ENCODE data around the gene ARHGAP1. TPM values are rescaled to one million over a fixed set of nuclear protein-coding genes. Genes with fewer than 3 reads are reported as not detected.

The ARHGAP1 gene
- total RNA-seq, 2 donors from 2014 or later: 73.2 to 94.5 TPM

DNA sequence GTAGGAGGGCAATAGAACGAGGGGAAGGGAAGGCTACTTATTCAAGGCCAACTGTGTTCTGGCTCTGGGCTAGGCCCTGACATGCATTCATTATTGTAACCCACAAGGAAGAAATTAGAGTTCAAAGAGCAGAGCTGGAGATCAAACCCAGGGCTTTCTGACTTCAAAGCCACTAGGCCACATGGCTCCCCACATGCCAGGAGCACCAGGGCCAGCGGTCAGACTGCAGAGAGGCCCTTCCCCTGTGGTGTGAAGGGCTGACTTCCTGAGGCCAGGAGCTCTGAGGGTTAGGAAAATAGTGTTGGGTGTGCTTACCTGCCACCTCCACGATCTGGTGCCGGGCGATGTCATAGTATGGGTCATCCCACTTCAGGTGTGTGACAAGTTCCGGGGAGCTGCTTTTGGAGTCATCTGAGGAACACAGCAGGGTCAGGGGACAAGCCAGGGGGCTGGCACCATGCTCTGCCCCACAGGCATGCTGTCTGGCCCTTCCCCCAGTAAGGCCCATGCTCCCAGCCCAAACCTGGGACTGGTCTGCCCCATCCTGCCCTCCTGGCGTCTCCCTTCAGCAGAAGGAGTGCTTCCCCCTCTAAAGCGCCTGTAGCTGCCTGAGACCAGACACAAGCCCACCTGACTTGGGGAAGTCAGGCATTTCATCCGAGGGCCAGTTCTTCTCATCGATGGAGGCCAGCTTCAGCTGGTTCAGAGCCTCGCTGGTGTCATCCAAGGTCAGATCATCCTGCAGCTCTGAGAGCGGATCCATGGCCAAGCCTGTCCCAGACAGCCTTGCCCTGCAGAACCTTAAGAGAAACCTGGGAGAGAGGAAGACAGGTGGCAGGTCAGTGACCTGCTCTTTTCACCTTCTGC, 4.8 kb downstream of the ARHGAP1 start:
- Histone ChIP-seq H3K27ac (peak overlapping the region in 1 of 2 donors; percentile 29), H3K4me1 (replicated peaks) (no peaks in the 10 kb centered on the region), H3K4me3 (no peak overlapping the region), H3K27me3 (replicated peaks; ENCODE audit: insufficient read depth) (no peaks in the 10 kb centered on the region), H3K9me3 (no peaks in the 10 kb centered on the region), H3K36me3 (peaks cover 14 to 19% of the 10 kb centered on the region in 2 donors)
- WGBS: 80% methylated on average over 7 of the region's 12 CpGs
- intact Hi-C loops (cut with DNase I): loop anchor here (5.0 kb wide), 1 partner anchor 48 kb away; no protein-coding TSS in a partner anchor
- no peak for TF ChIP-seq POLR2AphosphoS5 (IDR thresholded peaks at IDR 0.05)
- TF ChIP-seq POLR2A (IDR thresholded peaks at IDR 0.05): no peak
- TF ChIP-seq, protein P1, sequence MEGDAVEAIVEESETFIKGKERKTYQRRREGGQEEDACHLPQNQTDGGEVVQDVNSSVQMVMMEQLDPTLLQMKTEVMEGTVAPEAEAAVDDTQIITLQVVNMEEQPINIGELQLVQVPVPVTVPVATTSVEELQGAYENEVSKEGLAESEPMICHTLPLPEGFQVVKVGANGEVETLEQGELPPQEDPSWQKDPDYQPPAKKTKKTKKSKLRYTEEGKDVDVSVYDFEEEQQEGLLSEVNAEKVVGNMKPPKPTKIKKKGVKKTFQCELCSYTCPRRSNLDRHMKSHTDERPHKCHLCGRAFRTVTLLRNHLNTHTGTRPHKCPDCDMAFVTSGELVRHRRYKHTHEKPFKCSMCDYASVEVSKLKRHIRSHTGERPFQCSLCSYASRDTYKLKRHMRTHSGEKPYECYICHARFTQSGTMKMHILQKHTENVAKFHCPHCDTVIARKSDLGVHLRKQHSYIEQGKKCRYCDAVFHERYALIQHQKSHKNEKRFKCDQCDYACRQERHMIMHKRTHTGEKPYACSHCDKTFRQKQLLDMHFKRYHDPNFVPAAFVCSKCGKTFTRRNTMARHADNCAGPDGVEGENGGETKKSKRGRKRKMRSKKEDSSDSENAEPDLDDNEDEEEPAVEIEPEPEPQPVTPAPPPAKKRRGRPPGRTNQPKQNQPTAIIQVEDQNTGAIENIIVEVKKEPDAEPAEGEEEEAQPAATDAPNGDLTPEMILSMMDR (IDR thresholded peaks at IDR 0.05): no peak
- DNase-seq (ENCODE audit: low spot score): no peak

DNA sequence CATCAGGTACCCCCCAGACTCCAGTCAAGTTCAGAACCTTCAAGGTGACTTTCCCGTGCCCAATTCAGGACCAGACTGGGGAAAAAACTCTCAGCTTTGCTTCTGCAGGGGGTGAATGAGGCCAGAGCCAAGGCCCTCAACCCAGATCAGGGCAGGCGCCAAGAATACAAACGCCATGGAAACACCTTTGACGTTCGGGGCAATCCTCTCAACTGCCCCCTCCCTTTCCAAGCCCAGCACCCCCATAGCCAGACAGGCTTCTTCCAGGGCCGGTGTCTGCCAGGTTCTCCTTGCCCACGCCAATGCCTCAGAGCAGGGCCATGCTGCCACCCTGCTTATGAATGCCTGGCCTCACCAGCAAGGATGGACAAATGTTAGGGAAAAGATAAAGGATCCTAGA, 5.8 kb downstream of the ARHGAP1 start:
- Histone ChIP-seq H3K36me3 (peaks cover 14 to 19% of the 10 kb centered on the region in 2 donors), H3K27ac (no peak overlapping the region), H3K27me3 (replicated peaks; ENCODE audit: insufficient read depth) (no peaks in the 10 kb centered on the region)

DNA sequence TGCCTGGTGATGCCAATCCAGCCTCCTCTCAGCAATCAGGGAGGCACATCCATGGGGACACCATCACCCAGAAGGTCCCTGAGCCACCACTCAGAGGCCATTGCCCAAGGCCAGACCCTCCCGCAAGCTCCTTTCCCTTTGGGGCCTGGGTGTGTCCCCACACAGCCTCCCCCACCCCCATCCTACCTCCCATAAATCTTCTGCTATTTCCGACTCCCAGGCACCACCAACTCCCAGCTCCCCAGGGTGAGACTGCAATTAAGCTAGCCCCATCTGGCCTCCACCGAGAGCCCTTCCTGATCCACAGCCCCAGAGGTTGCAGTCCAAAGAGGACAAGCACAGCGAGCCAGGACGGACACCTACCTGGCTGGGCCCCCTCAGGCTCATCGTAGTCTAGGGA, 6.3 kb downstream of the ARHGAP1 start:
- peaks cover 14 to 19% of the 10 kb centered on the region in 2 donors for H3K36me3 ChIP-seq
- H3K9me3 ChIP-seq: no peaks in the 10 kb centered on the region
- TF ChIP-seq, protein P1 (IDR thresholded peaks at IDR 0.05): no peak
- TF ChIP-seq POLR2A (IDR thresholded peaks at IDR 0.05) (no peak), POLR2AphosphoS5 (IDR thresholded peaks at IDR 0.05) (no peak)
- no peak for DNase-seq (ENCODE audit: low spot score)
- no peaks in the 10 kb centered on the region for H3K4me1 ChIP-seq (replicated peaks)
- no peak overlapping the region for H3K4me3 ChIP-seq
- no peaks in the 10 kb centered on the region for H3K27me3 ChIP-seq (replicated peaks; ENCODE audit: insufficient read depth)
- no peak overlapping the region for H3K27ac ChIP-seq
- intact Hi-C loops (cut with DNase I): no loop called here
- WGBS: 78% methylated on average over 6 of the region's 6 CpGs

More for the DNA sequence above, 5.8 kb downstream of the ARHGAP1 start:
- intact Hi-C loops (cut with DNase I): loop anchor here (5.0 kb wide), 1 partner anchor 47 kb away; no protein-coding TSS in a partner anchor
- no peak for DNase-seq (ENCODE audit: low spot score)
- Histone ChIP-seq H3K9me3 (no peaks in the 10 kb centered on the region), H3K4me3 (no peak overlapping the region), H3K4me1 (replicated peaks) (no peaks in the 10 kb centered on the region)
- 82% methylated on average over 7 of the region's 7 CpGs for WGBS
- TF ChIP-seq POLR2A (IDR thresholded peaks at IDR 0.05) (no peak), POLR2AphosphoS5 (IDR thresholded peaks at IDR 0.05) (no peak)
- TF ChIP-seq, protein P1 (IDR thresholded peaks at IDR 0.05): no peak

DNA sequence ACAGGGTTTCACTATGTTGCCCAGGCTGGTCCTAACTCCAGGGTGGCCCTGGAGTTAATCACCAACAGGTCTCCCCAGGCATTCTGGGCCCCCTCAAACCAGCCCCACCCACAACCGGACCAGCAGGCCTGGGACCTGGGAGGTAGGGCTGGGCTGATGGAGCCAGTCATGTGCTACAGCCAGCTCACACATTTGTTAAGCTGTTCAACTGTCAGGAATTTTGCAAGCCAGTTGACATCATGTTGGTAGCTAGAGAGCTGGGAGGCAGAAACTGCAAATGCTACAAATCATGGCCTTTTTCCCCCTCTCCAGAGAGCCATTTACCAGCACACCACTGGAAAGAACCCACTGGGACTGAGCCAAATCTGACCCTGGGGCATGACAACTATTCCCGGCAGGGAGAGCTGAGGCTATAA, 6.8 kb downstream of the ARHGAP1 start:
- WGBS: 52% methylated on average over 2 of the region's 2 CpGs
- Histone ChIP-seq H3K9me3 (no peaks in the 10 kb centered on the region), H3K36me3 (peaks cover 14 to 19% of the 10 kb centered on the region in 2 donors), H3K4me1 (replicated peaks) (no peaks in the 10 kb centered on the region), H3K27me3 (replicated peaks; ENCODE audit: insufficient read depth) (no peaks in the 10 kb centered on the region), H3K27ac (no peak overlapping the region), H3K4me3 (no peak overlapping the region)
- TF ChIP-seq, protein P1 (IDR thresholded peaks at IDR 0.05): no peak
- no peak for TF ChIP-seq POLR2A (IDR thresholded peaks at IDR 0.05)
- no peak for TF ChIP-seq POLR2AphosphoS5 (IDR thresholded peaks at IDR 0.05)
- DNase-seq (ENCODE audit: low spot score): no peak
- intact Hi-C loops (cut with DNase I): no loop called here
